Suppressor macrophage (primary cell): Measurements from ENCODE around the gene NDE1.
A peak's percentile ranks its signal among the peaks of the same experiment; 100 is the strongest.

Experiments used
- DNase-seq, 4 experiments: peaks; one replicate each; pipeline ENCODE4 v3.0.0-alpha.2; 2020 to 2022

NDE1 gene

GRCh38 chr16:15770107-15770506 lies 120.1 kb downstream of the NDE1 start:
- no peak for DNase-seq

GRCh38 chr16:15770512-15770911 lies 120.5 kb downstream of the NDE1 start:
- DNase-seq: no peak

GRCh38 chr16:15771694-15772093 lies 121.6 kb downstream of the NDE1 start:
- DNase-seq: no peak

- DNase-seq: no peak
Observed at GRCh38 chr16:15772579-15773293, 122.7 kb downstream of the NDE1 start.

- no peak for DNase-seq
Observed at GRCh38 chr16:15773968-15774367, 123.9 kb downstream of the NDE1 start.

GRCh38 chr16:15775209-15775608 lies 125.2 kb downstream of the NDE1 start:
- DNase-seq: peak in 1 of 4 experiments; percentile 6

- DNase-seq: no peak
Observed at GRCh38 chr16:15775663-15776304, 125.7 kb downstream of the NDE1 start.
